Prostate gland (tissue), 2 donors: ENCODE measurements around the gene NARF.

Experiments used
- CTCF ChIP-seq, 4 experiments: fragments of 200-600 bp in 2 of 4; fragments of 450-650 bp in 2 of 4; sonication (generic) in 2 of 4; IDR thresholded peaks; 1 replicate in 3 of 4; 2 replicates in 1 of 4; pipeline ENCODE4 v1.5.1; 2016 to 2019; ENCODE audit warnings: antibody characterized with exemption in 4 of 4, mild to moderate bottlenecking in 2 of 4, moderate library complexity in 2 of 4
- POLR2A ChIP-seq: fragments of 450-650 bp; IDR thresholded peaks from one replicate; pipeline ENCODE4 v1.6.1; 2016; ENCODE audit warnings: antibody characterized with exemption, mild to moderate bottlenecking

GRCh38 chr17:82416264-82416663, 42.3 kb upstream of the NARF start:
- no peak for TF ChIP-seq CTCF (IDR thresholded peaks at IDR 0.05)
- TF ChIP-seq POLR2A, result no peak
